Omental fat pad (tissue), 4 donors: ENCODE data around the gene HOXA4. TPM values are rescaled to one million over a fixed set of nuclear protein-coding genes. Genes with fewer than 3 reads are reported as not detected.
A peak's percentile ranks its signal among the peaks of the same experiment; 100 is the strongest.

ENCODE experiments used
- ATAC-seq: fragments of 150-250 bp; one replicate; pipeline ENCODE4 v1.9.1; 2016; ENCODE audit warnings: mild to moderate bottlenecking, moderate library complexity; ENCODE audit not compliant: low FRiP score
- DNase-seq: peaks from one replicate; pipeline ENCODE4 v3.0.0-alpha.2; 2019; ENCODE audit warnings: low spot score
- total RNA-seq, 4 donors: library from RNA; depleted of rRNA; stranded (reverse); fragments of >200 nt; gene quantifications; one replicate each; pipeline ENCODE4 v1.1.0, GENCODE V29; 2016
- TF ChIP-seq, protein P1 (sequence below), 3 donors: fragments of 450-650 bp; IDR thresholded peaks; one replicate each; pipeline ENCODE4 v1.5.1; 2016 to 2017; ENCODE audit warnings: antibody characterized with exemption in 3 of 3, mild to moderate bottlenecking in 3 of 3, moderate library complexity in 2 of 3

The HOXA4 gene
- total RNA-seq, 4 donors from 2014 or later = 1.6 to 5.7 (median 3.1) TPM

DNA sequence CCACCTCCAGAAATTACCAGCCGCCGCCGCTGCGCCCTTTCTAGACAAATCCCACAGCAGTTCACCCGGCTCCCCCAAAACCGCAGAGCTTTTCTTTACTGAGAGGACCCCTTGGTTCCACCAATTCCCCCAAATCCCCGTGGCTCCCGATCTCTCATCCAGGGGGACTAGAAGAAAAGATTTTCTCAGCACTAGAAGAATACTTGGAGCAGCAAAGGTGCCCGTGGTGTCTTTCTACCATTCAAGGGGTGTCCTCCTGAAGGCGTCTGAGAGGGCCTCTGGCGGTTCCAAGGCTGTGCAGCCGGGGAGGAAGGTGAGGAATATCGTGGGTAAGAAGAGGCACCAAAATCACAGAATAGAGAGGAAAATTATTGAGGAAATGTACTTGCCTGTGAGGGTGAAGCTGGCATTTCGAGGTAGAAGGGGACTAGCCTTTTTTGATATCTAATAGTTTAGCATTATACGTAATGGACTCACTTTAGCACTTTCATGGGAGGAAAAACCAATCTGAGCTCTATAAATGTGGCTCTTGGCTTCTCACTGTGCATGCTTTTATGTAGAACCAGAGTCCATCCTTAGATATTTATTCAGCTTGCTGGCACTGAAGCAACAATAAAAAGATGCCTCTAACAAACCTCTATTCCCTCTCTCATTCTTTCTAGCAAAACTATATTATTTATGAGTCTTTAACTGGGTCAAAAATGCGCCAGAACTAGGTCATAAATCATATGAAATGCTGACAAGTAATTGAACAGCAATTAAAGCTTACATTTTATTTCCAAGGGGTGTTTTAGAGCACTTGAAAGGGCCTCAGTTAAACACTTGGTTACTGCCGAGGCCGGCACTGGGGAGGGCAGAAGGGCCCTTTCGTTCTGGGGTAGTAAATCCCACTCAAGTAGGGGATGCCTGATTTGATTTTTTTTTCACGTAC lies 14.3 kb downstream of the HOXA4 start:
- no peak for DNase-seq
- no peak for ATAC-seq
- TF ChIP-seq, protein P1, sequence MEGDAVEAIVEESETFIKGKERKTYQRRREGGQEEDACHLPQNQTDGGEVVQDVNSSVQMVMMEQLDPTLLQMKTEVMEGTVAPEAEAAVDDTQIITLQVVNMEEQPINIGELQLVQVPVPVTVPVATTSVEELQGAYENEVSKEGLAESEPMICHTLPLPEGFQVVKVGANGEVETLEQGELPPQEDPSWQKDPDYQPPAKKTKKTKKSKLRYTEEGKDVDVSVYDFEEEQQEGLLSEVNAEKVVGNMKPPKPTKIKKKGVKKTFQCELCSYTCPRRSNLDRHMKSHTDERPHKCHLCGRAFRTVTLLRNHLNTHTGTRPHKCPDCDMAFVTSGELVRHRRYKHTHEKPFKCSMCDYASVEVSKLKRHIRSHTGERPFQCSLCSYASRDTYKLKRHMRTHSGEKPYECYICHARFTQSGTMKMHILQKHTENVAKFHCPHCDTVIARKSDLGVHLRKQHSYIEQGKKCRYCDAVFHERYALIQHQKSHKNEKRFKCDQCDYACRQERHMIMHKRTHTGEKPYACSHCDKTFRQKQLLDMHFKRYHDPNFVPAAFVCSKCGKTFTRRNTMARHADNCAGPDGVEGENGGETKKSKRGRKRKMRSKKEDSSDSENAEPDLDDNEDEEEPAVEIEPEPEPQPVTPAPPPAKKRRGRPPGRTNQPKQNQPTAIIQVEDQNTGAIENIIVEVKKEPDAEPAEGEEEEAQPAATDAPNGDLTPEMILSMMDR (IDR thresholded peaks at IDR 0.05) = no peak

DNA sequence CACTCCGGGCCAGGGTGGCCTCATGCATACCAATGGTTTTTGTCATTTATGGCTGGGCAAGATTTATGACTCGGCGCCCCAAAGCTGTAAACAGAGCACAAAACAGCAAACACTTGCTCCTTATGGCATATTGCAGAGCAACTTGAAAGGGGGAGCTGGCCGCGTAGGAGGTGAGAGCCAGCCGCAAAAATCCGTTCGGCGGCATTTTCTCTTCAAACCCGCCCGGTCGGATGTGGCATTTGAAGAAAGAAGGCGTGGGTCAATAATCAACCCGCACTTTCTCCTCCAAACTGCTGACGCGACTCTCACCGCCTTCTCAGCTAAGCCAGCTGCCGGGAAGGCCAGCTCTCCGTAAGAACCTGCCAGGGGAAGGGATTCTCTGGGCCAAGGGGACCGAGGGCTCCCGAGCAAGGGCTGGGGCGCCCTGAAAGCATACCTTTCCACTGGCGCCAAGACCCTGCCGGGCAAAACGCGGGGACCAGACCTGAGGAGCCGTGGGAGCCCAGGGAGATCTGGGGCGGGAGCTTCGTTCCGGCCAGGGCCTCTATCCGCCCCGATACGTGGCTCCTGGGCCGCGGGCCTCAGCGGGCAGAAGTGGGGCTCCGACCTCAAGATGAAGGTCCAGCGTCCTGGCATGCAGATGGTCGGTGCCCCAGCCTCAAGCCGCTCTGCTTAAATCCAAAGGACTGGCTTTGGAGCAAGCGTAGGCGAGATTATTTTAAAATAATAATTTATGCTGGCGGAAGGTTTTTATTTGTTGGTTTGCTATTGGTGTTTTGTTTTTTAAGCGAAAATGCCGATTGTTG lies 15.1 kb downstream of the HOXA4 start:
- DNase-seq = no peak
- ATAC-seq = no peak
- TF ChIP-seq, protein P1 (IDR thresholded peaks at IDR 0.05) = no peak

DNA sequence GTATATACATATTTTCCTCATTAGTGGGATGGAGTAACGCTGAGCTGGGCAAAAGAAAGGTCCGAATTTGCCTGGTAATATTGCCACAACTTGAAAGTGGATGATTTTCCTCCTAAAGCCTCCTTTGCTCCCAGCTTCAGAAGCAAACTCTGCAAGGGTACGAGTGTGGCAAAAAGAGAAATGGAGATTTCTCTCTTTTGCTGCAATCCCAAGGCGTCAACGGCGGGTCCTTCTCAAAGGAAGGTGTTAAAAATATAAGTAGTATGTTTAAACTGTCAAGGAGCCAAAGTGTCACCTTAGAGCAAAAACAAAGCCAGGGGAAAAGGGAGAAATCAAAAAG lies 15.7 kb downstream of the HOXA4 start:
- DNase-seq = no peak
- no peak for ATAC-seq
- TF ChIP-seq, protein P1 (IDR thresholded peaks at IDR 0.05) = no peak

DNA sequence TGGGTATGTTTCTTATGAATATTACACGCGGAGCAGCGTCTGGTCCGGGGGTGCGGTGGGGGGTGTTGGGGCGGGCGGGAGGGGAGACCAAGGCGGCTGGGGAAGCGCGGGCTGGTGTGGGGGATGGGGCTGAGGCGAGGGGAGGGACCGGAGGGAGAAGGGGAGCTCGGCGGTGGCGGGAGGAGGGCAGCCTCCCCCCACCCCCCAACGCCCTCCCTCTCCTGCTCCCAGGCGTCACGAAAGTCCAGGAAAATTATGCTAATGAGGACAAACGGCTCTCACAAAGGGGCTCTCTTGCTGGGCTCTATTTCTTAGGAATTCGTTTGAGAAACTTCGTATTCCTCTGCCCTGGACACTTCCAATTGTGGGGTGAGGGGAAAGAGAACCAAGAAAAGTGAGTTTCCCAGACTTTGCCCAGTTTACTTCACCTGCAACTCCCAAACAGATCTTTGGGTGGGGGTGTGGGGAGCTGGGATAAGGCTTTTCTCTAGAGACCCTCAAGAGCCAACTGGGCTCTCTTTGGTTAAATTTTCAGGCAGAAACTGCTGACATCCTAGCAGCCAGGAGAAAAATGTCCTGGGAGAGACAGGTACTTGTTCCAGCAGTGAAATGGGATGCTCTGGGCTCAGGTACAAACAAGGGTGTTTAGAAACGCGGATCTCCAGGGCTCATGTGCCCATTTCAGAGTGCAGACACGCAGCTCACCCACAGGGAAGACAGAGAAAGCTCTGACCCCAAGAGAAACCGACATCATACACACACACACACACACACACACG lies 16.4 kb downstream of the HOXA4 start:
- DNase-seq = no peak
- peak; percentile 34 for ATAC-seq
- TF ChIP-seq, protein P1 (IDR thresholded peaks at IDR 0.05) = no peak

DNA sequence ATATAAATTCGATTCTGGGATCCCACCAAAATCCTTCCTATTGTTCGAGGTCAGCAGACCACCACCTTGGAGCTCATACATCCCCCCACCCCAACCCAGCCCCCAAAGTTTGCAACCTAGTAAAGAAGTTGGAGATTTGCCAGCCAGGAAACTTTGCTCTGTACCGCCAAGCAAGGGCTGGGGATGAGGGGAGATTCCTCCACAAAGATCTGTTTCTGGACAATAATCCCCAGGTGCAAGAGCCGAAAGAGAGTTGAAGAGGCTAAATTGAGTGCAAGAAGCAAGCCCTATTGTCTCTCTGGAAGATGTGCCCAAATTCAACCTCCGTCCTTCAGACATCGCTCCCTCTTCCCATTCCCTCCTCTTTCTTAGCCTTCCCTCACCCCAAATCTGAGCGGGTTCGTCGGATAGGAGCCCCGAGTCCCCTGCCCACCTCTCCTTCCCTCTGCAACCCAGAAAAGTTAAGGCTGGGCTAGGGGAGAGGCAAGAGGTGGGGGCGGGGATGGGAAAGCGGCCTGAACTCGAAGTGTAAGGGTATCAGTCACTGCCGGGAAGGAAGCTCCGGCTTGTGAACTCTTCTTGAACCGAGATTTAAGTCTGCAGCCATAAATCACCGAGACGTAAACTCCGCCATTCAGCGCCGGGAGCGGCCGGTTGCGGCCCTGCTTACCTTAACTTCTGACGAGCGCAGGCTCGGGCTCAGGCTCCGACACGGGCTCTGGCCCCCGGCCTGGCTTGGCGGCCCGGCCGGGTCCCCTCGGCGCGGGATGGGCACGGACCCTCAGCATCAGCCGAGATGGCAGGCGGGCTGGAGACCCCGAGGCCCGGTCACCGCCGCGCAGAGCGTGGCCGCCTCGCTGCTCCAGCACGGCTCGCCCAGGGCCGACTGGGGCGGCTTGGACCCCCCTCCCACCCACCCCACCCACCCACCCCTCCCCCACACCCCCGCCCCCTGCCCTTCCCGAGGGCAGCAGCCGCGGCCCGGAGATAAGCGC lies 17.3 kb downstream of the HOXA4 start:
- ATAC-seq = peak; percentile 43
- DNase-seq = no peak
- TF ChIP-seq, protein P1 (IDR thresholded peaks at IDR 0.05) = no peak

DNA sequence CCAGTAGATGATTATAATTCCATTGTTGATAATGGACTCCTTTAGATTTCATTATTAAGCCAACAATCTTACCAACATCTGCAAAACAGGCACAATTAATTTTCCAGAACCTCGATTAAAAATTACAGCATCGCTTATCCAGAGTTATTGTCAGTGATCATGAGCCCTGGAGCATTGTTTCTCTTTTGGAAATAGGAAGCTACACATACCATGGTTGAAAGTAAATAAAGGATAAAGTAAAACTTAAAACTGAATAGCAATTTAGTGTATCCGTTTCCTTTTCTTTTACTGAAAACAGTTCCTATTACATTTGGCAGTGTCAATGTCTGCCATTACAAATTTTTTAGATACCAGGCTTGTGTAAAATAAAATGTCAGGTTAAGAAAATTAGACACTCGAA lies 18.2 kb downstream of the HOXA4 start:
- TF ChIP-seq, protein P1 (IDR thresholded peaks at IDR 0.05) = no peak
- DNase-seq (no peak), ATAC-seq (no peak)
